HG03280 (cell line): Measurements from ENCODE around the gene TAS2R60.
"Not testable (repeated sequence)": the region's sequence is repeated elsewhere in the genome, so short reads cannot be mapped to it uniquely, and the experiment has no call there.

Experiments used
- ATAC-seq: cut with Tn5 transposase; IDR thresholded peaks from one replicate; pipeline ENCODE4 v1.9.1; 2021; ENCODE audit warnings: mild to moderate bottlenecking, moderate library complexity; ENCODE audit not compliant: unreplicated experiment

Gene TAS2R60

DNA sequence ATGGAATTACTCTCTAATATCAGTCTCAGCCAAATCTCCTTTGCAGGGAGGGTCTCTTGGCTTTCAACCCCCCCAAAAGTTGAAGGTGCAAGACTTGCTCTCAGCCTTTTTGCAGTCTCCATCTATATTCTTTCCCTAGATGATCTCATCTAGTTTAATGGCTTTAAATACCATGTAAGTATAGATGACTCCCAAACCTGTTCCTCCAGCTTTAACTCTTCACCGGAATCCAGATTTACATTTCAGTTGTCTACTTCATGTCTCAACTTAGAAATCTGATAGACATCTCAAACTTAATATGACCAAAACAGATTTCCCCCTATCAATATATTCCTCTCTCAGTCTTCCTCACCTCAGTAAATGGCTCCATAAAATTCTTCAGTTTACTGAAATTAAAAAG is 24.5 kb downstream of the TAS2R60 start:
- ATAC-seq = no peak

DNA sequence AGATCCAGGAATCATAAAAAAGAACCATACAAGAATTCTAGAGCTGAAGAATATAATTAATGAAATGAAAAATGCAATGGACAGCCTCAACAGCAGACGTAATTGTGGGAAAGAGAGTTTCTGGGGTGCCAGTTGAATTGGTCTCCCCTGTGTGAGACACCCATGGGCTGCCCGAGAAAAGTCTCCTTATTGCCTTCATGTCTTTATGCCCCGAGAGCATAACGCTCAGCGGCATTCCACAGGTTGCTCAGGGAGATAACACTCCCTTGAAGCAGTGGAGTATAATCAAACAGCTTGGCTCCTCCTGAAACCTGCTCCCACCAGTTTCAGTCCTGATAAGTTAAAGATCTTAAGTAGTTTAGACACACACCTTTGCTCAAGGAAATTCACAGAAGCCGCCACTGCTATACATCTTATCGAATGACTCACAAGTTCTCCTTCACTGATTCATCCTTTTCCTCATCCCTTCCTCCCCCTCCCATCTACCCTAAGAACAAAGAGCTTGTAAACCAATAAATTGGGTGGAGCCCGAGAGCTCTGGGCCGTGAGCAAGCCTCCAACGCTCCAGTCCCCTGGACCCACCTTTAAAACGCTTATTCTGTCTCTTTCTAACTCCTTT is 28.9 kb downstream of the TAS2R60 start:
- ATAC-seq = not testable (repeated sequence)

DNA sequence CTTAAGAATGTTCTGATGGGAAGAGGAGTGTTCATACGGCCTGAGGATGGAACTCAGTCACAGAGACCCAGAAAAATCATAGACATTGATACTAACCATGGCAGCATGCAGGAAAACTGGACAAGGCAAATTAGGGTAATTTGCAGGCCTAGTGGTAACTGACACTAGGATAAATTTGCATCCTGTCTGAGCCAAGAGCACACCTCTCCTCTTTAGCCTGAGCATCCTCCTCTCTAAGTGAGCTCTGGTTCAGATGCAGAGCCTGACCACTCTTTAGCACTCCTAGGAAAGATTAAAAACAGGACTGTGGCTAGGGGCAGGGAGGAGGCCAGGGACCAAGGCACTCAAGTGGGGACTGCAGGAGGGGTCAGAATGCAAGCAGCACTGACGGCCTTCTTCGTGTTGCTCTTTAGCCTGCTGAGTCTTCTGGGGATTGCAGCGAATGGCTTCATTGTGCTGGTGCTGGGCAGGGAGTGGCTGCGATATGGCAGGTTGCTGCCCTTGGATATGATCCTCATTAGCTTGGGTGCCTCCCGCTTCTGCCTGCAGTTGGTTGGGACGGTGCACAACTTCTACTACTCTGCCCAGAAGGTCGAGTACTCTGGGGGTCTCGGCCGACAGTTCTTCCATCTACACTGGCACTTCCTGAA is 34.4 kb downstream of the TAS2R60 start, which contains the start of gene TAS2R41:
Gene TAS2R41, plus strand, starts transcription at position 373 of the 650 bp plus-strand sequence. Its CDS starts 0 bp downstream, at position 373.
- no peak for ATAC-seq

DNA sequence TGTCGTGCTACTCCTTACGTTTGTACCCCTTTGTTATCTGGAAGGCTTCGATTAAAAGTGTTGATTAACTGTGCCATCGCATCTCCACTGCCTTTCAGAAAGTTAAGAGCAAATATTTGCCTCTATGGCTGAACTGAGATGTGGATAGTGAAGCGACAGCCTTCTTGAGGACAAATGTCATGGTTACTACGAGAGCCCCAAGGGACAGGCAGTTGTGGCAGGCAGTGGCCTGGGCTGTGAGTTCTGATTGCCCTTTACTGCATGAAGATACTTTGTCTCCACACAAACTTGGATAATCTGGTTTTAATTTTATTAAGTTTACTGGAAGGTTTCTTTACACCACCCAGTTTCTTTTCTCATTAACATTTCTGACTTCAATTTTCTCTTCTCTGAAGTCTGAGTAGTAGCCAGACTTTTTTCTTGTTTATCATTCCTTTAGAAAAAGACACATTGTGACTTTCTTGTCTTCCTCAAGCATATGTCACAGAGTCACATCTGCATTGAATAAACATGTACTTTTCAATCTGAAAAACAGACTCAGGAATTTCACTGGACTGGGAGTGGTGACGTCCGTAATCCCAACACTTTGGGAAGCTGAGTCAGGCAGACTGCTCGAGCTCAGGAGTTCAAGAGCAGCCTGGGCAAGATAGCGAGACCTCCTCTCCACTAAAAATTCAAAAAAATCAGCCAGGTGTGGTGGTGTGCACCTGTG is 36.0 kb downstream of the TAS2R60 start:
- no peak for ATAC-seq

DNA sequence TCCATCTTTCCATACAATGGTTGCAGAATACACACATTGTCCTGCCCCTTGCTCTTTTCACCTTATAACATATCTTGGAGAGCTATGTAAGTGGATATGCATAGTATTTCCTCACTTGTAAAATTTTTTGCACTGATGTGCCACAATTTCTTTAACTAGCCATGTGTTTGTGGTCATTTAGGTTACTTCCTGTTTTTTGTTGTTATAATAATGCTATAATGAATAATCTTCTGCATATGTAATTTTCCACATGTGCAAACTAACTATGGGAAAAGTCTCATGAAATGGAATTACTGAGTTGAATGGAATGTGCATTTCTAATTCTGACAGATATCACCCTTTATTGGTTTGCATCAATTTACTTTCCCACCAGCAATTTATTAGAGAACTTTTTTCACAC is 37.2 kb downstream of the TAS2R60 start:
- ATAC-seq = no peak

DNA sequence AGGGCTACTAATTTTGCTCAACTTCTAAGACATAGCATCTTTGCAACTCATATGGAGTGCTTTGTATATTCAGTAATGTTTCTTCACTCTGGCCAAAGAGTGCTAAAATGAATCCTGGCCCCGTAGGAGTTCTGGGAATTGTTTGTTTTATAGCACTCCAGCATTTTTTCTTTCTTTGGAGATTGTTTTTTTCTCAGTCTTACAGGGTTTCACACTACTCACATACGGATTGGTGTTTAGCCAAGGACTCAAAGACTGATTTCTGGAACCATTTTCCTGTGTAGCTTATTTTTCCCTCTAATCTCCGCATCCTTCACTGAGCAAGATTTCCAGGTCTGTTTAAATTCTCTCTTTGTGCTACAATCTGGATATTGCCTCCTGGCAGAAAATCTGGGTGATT is 40.9 kb downstream of the TAS2R60 start:
- no peak for ATAC-seq

DNA sequence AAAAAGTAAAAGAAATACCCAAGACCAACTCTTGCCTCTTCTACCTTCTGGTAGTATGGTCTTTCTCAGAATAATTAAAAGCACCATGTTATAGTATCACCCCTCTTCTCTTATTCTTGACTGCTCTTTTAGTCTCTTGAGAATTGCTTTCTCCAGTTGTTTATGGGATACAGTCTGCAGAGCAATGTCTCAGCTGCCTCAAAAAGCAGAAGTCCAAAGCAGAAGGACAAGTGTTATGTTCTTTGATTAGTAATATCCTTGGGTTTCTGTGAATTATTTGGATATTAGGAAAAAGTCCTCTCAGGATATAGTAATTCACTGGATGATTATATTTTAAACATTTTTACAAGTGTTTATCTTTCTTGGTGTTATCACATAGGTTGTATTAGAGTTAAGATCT is 41.8 kb downstream of the TAS2R60 start:
- ATAC-seq = no peak

DNA sequence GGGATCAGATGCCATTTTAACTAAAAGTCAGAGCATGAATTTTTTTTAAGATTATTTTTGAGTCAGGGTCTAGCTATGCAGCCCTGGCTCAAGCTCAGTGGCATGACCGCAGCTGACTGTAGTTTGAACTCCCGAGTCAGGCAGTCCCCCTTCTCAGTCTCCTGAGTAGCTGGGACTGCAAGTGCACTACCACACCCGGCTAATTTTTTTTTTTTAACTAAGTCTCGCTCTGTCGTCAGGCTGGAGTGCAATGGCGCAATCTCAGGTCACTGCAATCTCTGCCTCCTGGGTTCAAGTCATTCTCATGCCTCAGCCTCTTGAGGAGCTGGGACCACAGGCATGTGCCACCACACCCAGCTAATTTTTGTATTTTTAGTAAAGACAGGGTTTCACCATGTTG is 42.2 kb downstream of the TAS2R60 start:
- ATAC-seq = no peak

DNA sequence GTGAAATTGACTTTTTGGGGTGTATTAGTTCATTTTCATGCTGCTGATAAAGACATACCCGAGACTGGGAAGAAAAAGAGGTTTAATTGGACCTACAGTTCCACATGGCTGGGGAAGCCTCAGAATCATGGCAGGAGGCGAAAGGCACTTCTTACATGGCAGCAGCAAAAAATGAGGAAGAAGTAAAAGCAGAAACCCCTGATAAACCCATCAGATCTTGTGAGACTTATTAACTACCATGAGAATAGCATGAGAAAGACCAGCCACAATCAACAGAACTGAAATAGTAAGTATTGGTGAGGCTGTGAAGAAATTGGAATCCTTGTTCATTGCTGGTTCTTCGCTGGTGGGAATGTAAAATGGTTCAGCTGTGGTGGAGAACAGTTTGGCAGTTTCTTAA is 43.0 kb downstream of the TAS2R60 start:
- not testable (repeated sequence) for ATAC-seq

DNA sequence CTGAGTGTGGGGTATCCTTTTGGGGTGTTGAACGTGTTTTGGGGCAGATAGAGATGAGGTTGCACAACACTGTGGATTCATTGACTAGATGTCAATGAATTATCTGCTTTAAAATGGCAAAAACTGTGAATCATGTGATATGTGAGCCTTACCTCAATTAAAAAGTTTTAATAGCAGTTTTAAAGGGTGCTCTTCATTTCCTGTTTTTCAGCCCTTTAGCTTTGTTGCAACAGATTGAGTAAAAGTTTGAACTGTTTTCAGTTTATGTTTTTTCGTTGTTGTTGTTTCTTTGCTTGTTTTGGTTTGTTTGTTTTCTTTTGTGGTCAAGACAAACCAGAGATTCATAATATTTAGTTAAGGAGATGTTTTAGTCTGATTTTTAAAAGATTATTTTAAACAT is 43.8 kb downstream of the TAS2R60 start:
- no peak for ATAC-seq

DNA sequence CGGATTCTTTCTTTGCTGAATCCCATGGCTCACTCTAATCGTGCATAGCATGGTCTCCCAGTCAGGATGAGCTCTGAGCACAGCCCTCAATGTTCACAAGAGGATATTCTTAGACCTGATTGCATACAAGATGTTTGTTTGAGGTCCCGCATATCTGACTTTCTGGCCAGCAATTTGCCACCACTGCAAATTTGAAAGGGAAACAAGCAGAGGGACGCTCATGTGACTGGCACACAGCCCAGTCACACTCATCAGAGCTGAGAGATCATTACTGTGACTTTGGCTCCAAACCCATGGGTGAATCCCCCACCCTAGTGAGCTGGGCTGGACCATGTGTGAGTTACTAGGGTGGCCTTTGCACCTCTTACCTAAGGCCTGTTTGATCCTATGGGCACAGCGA is 44.3 kb downstream of the TAS2R60 start:
- no peak for ATAC-seq

DNA sequence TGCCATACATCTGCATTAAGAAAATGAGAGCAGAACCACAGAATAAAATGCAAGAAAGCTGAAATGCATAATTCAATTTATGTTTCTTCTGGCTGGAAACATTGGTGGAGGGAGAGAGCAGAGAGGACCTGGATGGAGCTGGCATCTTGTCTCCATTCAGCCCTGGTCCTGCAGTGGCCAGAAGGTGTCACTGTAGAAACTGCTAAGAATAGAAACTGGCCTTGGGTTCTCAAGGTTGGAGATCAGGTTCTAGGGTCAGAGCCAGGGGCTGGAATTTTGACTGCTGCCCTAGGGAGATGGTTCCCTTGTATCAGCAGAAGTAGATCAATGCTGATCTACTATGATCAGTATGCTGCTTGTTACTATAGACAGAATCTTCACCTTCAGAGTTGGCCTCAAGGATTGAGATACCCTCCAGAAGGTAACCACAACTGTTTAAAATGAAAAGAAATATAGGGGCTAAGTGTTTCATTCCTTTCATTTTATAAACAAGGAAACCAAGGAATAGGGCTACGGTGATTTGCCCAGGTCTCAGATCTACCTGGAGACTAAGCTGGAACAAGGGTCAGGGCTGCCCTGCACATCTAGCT is 47.6 kb downstream of the TAS2R60 start:
- ATAC-seq = no peak

DNA sequence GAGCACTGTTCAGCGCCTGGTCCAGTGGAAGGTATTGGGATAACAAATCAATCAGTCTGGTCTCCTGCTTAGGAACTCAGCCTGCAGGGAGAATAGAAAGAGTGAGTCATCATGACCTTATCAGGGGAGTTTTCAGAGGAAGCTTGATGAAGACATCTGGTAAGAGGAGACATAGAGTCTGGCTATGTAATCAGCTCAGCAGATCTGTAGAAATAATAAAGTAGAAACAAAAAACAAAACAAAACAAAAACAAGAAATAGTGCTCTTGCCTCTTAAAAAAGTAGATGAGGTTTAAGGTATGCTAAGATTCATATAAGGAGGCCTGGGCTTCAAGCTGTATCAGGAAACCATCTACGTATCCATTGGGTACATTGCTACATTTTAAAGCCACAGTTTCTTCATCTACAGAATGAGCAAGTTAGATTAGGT is 48.8 kb downstream of the TAS2R60 start:
- ATAC-seq = no peak

DNA sequence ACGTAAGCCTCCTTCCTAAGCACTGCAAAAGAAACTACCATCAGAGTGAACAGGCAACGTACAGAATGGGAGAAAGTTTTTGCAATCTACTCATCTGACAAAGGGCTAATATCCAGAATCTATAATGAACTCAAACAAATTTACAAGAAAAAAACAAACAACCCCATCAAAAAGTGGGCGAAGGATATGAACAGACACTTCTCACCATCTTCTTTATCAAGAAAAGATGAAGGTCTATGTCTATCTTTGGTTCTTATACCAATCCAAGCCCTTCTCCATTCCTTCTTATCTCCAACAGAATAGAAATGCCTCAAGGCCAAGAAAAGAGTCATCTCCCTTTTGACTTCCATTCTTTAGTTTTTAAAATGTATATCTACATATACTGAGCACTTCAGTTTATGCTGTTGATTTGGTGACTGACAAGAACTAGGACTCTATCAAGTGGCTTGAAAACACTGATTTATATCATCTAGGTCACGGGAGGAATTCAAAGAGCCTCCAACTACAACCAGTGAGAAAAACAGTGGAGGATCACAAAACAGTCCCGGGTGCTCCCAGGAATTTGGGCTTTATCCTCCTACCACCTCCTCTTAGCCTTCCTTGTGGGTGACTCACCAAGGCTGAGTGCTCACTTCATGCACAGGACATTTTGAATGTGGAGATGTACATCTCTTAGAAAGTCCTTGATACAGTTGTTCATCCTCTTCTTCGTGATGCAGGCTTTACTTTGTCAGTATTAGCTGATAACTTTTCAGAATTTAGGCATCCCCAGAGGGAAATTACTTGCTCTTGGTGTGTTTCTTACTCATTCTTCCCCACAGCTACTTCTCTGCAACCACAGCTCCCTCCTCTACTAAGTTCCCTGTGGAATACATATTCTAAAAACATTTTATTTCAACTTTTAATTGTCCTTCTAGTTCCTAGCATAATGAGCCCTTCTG is 49.8 kb downstream of the TAS2R60 start:
- ATAC-seq = no peak

DNA sequence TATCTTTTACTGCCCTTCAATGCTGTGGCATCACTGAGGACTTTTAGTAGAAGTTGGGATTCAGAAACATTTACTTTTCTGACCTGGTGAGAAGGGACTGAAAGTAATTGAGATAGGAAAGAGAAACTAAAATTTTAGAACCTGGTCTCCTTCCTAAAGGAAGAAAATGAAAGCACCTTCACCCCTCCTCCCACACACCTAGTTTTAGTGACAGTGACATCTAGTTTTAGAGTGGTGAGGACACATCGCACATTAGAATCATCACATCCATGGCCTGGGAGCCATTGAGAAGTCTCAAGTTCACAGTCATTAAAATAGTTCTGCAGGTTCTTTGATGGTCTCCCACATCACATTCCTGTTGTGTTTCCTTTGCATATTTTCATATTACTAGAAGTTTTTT is 50.5 kb downstream of the TAS2R60 start:
- ATAC-seq = no peak
